ENCODE data around the gene SEC24D. TPM values are rescaled to one million over a fixed set of nuclear protein-coding genes. Genes with fewer than 3 reads are reported as not detected.

The SEC24D gene
- total and polyA plus RNA-seq, 5 donors = 7.3 to 37.1 (median 17.4) TPM

DNA sequence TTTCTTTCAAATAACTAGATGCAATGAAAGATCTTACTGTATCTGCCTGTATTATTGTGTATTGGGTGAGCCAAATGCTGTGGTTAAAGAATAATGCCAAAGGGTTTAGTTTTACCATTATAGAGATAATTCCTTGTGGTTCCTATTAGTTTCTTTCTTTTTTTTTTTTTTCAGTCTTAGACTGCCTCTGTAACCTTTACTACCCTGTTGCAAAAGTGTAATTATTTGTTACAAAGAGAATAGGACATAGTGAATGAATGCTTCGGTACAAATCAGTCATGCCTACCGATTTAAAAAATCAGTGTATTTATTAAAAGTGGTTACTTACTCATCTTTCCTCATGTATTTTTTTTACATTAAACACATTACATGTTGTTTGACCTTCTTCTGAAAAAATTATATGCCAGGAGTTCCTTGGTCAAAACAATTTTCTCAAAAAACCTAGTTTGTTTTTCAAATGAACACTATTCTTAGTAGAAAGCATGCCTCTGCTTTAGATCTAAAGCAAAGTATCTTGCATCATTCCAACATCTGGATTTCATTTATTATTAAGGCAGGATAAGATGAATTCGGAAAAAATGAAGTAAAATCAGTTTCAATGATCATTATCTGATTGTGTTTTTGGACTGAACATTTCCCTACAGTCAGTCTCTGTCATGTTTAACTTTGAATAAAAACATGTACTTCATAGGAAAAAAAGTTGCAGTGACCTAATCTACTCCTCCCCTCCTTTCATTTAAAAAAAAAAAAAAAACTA is 31.6 kb upstream of the SEC24D start:
- ATAC-seq (no peak), DNase-seq (no peak)
- Histone ChIP-seq H3K27me3 (ENCODE audit: control insufficient read depth, insufficient read depth) (no peaks in the 10 kb centered on the region), H3K27ac (ENCODE audit: low read length) (no peak overlapping the region), H3K9me3 (ENCODE audit: control insufficient read depth, low read length) (no peaks in the 10 kb centered on the region), H3K4me1 (ENCODE audit: control insufficient read depth, insufficient read depth, low read length) (peaks cover 2% of the 10 kb centered on the region), H3K4me3 (ENCODE audit: low read length) (no peak overlapping the region)
- 76% methylated on average over 3 of the region's 3 CpGs for WGBS
- intact Hi-C loops (cut with DNase I) = no loop called here

DNA sequence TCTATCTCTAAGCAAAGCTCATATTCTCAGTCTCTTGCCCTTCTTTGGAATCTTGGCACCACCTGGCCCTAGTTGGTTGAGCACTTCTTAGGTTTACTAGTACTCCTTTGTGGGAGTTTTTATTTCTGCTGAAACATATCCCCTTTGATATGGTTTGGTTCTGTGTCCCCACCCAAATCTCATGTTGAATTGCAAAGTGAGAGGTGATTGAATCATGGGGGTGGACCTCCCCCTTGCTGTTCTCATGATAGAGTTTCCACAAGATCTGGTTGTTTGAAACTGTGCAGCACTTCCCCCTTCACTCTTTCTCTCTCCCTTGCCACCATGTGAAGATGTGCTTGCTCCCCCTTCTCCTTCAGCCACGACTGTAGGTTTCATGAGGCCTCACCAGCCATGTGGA is 30.5 kb upstream of the SEC24D start:
- H3K27me3 ChIP-seq (ENCODE audit: control insufficient read depth, insufficient read depth) = no peaks in the 10 kb centered on the region
- H3K9me3 ChIP-seq (ENCODE audit: control insufficient read depth, low read length) = no peaks in the 10 kb centered on the region
- H3K4me1 ChIP-seq (ENCODE audit: control insufficient read depth, insufficient read depth, low read length) = peaks cover 2% of the 10 kb centered on the region
- DNase-seq = no peak
- intact Hi-C loops (cut with DNase I) = no loop called here
- no peak overlapping the region for H3K27ac ChIP-seq (ENCODE audit: low read length)
- no peak overlapping the region for H3K4me3 ChIP-seq (ENCODE audit: low read length)
- 90% methylated on average over 1 of the region's 1 CpG for WGBS
- no peak for ATAC-seq

DNA sequence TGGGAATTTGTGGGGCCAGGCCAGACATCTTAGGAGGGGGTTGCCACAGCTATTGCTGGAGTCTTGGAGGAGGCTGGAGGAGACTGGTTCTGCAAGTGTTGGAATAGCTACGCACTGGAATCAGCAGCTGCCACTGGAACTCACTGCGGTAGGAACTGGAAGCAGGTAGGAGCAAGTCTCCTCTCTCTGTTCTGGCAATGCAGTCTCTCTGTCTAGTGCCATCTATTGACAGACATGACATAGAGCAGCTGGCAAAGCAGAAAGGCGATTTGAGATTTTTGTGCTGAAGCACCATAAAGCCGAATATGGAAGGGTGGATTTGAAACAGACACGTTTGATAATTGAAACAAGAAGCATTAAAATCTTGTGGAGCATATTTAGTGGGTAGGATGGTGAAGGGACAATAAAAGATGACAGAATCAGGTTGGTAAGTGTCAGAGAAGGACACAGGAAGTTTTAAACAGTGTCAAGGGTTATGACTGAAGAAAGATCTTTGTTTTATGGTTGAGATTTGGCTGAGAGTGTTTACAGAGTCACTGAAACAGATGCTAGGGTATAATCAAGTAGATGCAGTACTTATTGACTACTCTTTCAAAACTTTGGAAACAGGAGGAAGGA is 29.3 kb upstream of the SEC24D start:
- intact Hi-C loops (cut with DNase I) = no loop called here
- ATAC-seq (peak; percentile 83 to 84), DNase-seq (peak in 1 of 3 donors; percentile 30)
- peaks cover 2% of the 10 kb centered on the region for H3K4me1 ChIP-seq (ENCODE audit: control insufficient read depth, insufficient read depth, low read length)
- WGBS = 17% methylated on average over 5 of the region's 5 CpGs
- H3K9me3 ChIP-seq (ENCODE audit: control insufficient read depth, low read length) = no peaks in the 10 kb centered on the region
- H3K27ac ChIP-seq (ENCODE audit: low read length) = no peak overlapping the region
- H3K4me3 ChIP-seq (ENCODE audit: low read length) = no peak overlapping the region
- H3K27me3 ChIP-seq (ENCODE audit: control insufficient read depth, insufficient read depth) = no peaks in the 10 kb centered on the region

DNA sequence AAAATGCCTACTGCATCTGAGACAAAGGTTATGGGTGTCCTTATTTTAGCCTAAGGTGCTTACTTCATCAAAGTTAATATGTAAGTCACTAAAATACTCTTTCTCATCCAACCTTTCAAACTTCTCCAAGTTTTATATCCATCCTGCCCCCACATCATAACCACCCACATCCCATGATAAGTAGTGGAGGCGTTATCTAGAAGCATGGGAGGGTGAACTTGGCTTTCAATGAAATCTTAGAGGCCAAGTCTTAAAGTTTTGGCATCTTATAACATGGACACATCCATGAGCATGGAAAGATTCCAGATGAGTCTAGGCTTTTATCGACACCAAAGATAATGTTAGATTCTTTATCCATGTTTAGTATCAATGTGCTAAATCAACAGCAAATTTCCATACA is 22.9 kb upstream of the SEC24D start:
- Histone ChIP-seq H3K4me3 (ENCODE audit: low read length) (no peak overlapping the region), H3K27me3 (ENCODE audit: control insufficient read depth, insufficient read depth) (no peaks in the 10 kb centered on the region), H3K4me1 (ENCODE audit: control insufficient read depth, insufficient read depth, low read length) (no peaks in the 10 kb centered on the region), H3K9me3 (ENCODE audit: control insufficient read depth, low read length) (no peaks in the 10 kb centered on the region), H3K27ac (ENCODE audit: low read length) (no peak overlapping the region)
- DNase-seq (no peak), ATAC-seq (no peak)
- WGBS = 62% methylated on average over 2 of the region's 2 CpGs
- intact Hi-C loops (cut with DNase I) = no loop called here

DNA sequence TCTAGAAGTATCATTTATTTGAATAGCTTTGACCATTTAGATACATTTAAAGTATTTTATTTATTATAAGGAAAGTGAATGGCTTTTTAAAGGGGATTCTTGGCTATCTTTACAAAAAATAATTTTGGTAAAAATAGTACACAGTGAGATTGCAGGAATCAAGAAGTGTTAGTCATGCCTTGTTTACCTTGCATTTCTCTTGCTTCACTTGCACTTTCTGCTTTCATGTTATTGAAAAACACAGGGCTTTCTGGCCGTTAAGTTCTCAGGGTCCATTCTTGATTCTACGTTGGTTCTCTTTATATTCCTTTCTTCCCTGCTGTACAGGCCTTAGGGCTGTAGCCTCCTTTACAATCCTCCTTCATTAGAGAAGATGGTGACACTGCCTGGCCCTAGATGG is 21.8 kb upstream of the SEC24D start:
- Histone ChIP-seq H3K4me3 (ENCODE audit: low read length) (no peak overlapping the region), H3K27me3 (ENCODE audit: control insufficient read depth, insufficient read depth) (no peaks in the 10 kb centered on the region), H3K27ac (ENCODE audit: low read length) (no peak overlapping the region), H3K4me1 (ENCODE audit: control insufficient read depth, insufficient read depth, low read length) (no peaks in the 10 kb centered on the region), H3K9me3 (ENCODE audit: control insufficient read depth, low read length) (no peaks in the 10 kb centered on the region)
- ATAC-seq (no peak), DNase-seq (no peak)
- intact Hi-C loops (cut with DNase I) = no loop called here
- WGBS = 94% methylated on average over 2 of the region's 2 CpGs

DNA sequence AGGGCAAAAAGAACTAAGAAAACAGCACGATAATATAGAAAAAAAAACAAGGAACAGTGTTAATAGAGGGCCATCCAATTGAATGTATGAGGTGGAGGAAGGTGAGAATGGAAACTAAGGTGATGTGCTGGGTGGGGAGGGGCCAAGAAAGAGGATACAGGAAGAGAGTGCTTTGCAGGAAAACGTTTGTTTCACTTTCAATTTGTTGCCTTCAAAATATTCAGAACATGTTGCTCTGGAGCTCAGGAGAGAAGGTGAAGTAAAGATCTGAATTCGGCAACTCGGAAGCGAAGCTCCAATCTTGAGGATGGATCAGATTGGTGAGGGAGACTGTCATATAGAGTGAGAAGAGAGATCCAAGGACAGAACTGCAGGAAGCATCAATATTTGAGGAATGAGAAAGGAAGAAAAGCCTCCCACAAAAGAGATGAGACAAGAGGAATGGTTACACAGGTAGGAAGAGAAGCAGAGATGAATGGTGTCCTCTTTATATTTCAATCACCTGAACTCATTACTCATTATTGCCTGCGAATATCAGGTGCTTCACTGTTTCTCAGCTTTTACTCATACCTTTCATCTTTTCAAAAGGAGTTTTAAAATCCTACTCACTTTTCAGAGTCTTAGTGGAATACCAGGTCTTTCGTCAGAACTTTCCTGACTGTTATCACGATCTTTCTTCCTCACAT is 14.7 kb upstream of the SEC24D start:
- peak overlapping the region; percentile 64 for H3K4me3 ChIP-seq (ENCODE audit: low read length)
- WGBS = 29% methylated on average over 8 of the region's 8 CpGs
- H3K4me1 ChIP-seq (ENCODE audit: control insufficient read depth, insufficient read depth, low read length) = no peaks in the 10 kb centered on the region
- no peaks in the 10 kb centered on the region for H3K9me3 ChIP-seq (ENCODE audit: control insufficient read depth, low read length)
- no peak overlapping the region for H3K27ac ChIP-seq (ENCODE audit: low read length)
- H3K27me3 ChIP-seq (ENCODE audit: control insufficient read depth, insufficient read depth) = no peaks in the 10 kb centered on the region
- peak; percentile 26 to 59 for ATAC-seq
- intact Hi-C loops (cut with DNase I) = no loop called here
- DNase-seq = no peak

DNA sequence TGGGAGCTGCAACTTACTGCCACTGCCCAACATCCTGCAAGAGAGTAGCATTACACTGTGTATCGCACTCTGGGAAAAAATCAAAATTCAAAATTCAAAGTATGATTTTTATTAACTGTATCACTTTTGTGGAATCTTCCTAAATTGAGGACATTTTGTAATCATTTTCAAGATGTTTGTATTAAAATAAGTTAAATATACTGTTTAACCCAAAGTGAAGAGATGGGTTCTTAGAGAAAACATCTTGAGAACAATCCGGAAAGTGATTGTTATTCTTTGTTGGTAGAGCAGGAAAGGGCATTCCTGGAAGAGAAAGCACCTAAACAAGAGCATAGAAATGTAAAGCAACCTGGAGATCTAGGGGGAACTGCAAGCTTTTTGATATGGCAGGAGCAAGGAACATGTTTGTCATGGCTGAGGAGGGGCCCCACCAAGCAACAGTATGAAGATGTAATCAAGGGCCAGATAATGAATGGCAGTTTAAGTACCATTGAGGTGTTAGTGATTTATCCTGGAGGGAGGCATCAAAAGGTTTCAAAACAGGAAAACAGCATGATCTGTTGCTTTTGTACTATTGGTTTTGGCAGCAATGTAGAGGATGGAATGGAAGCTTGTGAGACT is 14.1 kb upstream of the SEC24D start:
- no peak overlapping the region for H3K27ac ChIP-seq (ENCODE audit: low read length)
- WGBS = 94% methylated on average over 2 of the region's 2 CpGs
- intact Hi-C loops (cut with DNase I) = no loop called here

DNA sequence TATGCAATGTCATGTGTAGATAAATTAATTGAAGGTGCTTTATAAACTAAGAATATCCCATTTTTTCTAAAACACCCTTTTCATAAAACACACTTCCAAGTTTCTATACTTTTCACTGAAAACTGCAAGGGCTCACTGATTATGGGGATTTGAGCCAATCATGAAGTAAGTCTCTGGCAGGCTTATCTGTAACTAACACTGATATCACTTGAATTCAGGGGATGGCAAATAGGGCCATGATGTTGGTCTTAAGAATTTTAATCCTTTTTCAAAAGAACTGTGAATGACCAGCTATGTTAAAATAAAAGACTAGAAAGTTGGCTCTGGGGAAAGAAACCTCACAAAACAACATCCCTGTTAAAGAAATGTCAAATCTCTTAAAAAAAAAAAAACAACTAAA is 13.0 kb upstream of the SEC24D start:
- Histone ChIP-seq H3K4me1 (ENCODE audit: control insufficient read depth, insufficient read depth, low read length) (no peaks in the 10 kb centered on the region), H3K4me3 (ENCODE audit: low read length) (no peak overlapping the region), H3K27ac (ENCODE audit: low read length) (no peak overlapping the region), H3K27me3 (ENCODE audit: control insufficient read depth, insufficient read depth) (no peaks in the 10 kb centered on the region), H3K9me3 (ENCODE audit: control insufficient read depth, low read length) (no peaks in the 10 kb centered on the region)
- no peak for ATAC-seq
- intact Hi-C loops (cut with DNase I) = no loop called here
- no peak for DNase-seq

More for the DNA sequence above, 14.1 kb upstream of the SEC24D start:
- Histone ChIP-seq H3K9me3 (ENCODE audit: control insufficient read depth, low read length) (no peaks in the 10 kb centered on the region), H3K27me3 (ENCODE audit: control insufficient read depth, insufficient read depth) (no peaks in the 10 kb centered on the region), H3K4me1 (ENCODE audit: control insufficient read depth, insufficient read depth, low read length) (no peaks in the 10 kb centered on the region), H3K4me3 (ENCODE audit: low read length) (peak overlapping the region; percentile 64)
- DNase-seq (no peak), ATAC-seq (no peak)

DNA sequence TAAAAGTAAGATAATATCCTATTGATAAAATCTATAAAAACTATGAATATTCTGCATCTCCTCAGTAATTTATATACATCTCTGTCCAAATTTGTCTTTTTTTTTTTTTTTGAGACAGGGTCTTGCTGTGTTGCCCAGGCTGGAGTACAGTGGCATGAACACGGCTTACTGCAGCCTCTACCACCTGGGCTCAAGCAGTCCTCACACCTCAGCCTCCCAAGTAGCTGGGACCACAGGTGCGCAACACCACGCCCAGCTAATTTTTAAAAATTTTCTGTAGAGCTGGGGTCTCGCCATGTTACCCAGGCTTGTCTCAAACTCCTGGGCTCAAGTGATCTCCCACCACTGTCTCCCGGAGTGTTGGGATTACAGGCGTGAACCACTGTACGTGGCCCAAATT is 12.3 kb upstream of the SEC24D start:
- no peak for DNase-seq
- H3K9me3 ChIP-seq (ENCODE audit: control insufficient read depth, low read length) = no peaks in the 10 kb centered on the region
- no peak for ATAC-seq
- intact Hi-C loops (cut with DNase I) = no loop called here
- no peak overlapping the region for H3K4me3 ChIP-seq (ENCODE audit: low read length)
- H3K27ac ChIP-seq (ENCODE audit: low read length) = no peak overlapping the region
- WGBS = 88% methylated on average over 7 of the region's 7 CpGs
- H3K4me1 ChIP-seq (ENCODE audit: control insufficient read depth, insufficient read depth, low read length) = no peaks in the 10 kb centered on the region
- no peaks in the 10 kb centered on the region for H3K27me3 ChIP-seq (ENCODE audit: control insufficient read depth, insufficient read depth)

DNA sequence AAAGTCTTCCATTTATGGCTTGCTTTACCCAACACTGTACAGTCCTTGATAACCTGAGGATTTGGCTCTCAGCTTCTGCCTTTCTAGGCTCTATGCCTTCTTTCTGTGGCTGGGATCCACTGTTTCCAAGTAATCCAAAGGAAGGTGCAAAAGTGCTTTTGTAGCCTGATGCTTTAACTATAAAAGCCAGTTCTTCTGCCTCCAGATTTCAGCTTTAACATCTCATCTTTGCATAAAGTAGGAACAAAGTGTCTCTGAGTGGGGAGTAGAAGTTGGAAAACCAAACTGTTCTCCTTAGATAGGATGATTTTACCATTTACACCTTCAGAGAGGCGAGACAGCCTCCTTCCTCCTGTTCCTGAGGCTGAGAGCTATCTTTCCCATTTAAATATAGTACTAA is 11.1 kb upstream of the SEC24D start:
- Histone ChIP-seq H3K4me3 (ENCODE audit: low read length) (no peak overlapping the region), H3K4me1 (ENCODE audit: control insufficient read depth, insufficient read depth, low read length) (no peaks in the 10 kb centered on the region), H3K27me3 (ENCODE audit: control insufficient read depth, insufficient read depth) (no peaks in the 10 kb centered on the region), H3K27ac (ENCODE audit: low read length) (no peak overlapping the region), H3K9me3 (ENCODE audit: control insufficient read depth, low read length) (no peaks in the 10 kb centered on the region)
- intact Hi-C loops (cut with DNase I) = no loop called here
- DNase-seq = no peak
- WGBS = 85% methylated on average over 1 of the region's 1 CpG
- ATAC-seq = no peak

DNA sequence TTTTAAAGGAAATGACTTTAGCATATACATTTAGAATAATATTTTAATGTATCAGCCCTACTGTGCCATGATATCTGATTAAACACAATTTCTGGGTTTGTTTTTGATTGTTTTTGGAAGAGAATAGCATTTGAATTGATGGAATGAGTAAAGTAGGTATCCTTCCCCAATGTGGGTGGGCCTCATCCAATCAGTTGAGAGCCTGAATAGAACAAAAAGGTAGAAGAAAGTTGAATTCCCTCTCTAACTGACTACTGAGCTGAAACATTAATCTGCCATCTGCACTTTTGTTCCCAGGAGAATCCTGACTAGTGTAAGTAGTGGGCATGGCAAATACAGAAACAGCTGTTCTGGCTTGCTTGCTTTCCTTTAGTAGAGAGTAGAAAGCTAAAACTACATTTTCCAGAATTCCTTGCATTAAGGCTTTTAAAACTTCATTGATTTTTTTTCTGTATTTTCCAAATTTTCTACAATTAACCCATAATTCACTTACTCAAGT is 9.7 kb upstream of the SEC24D start:
- Histone ChIP-seq H3K27ac (ENCODE audit: low read length) (no peak overlapping the region), H3K27me3 (ENCODE audit: control insufficient read depth, insufficient read depth) (no peaks in the 10 kb centered on the region), H3K4me3 (ENCODE audit: low read length) (no peak overlapping the region), H3K4me1 (ENCODE audit: control insufficient read depth, insufficient read depth, low read length) (no peaks in the 10 kb centered on the region), H3K9me3 (ENCODE audit: control insufficient read depth, low read length) (no peaks in the 10 kb centered on the region)
- ATAC-seq (no peak), DNase-seq (no peak)
- intact Hi-C loops (cut with DNase I) = no loop called here
